A549 (cell line): Measurements from ENCODE around the gene ARID5A. TPM values are rescaled to one million over a fixed set of nuclear protein-coding genes. Genes with fewer than 3 reads are reported as not detected.
"Not testable (repeated sequence)": the region's sequence is repeated elsewhere in the genome, so short reads cannot be mapped to it uniquely, and the experiment has no call there.

Experiments
- ATAC-seq, 2 experiments: fragments of 200-7000 bp in 1 of 2; fragments of >200 bp in 1 of 2; cut with Nextera tagmentation in 1 of 2; cut with Tn5 transposase in 1 of 2; 3 replicates each; pipeline versions ENCODE4 v1.8.0 to v1.9.1; 2018 to 2020; ENCODE audit warnings: mild to moderate bottlenecking in 1 of 2, moderate library complexity in 1 of 2
- CTCF ChIA-PET: fragments of 300-600 bp; sonication (Branson Sonifier 250); formaldehyde crosslinking; extraction: SDS; loops from one replicate; lab custom pipeline; 2021; ENCODE audit warnings: antibody characterized with exemption, inconsistent platforms; lab: Yijun Ruan, JAX
- POLR2A ChIA-PET: fragments of 350-600 bp; formaldehyde crosslinking; extraction: SDS; loops from one replicate; lab custom pipeline; 2021; ENCODE audit warnings: antibody characterized with exemption, inconsistent platforms; lab: Yijun Ruan, JAX
- DNase-seq, 2 experiments: peaks; one replicate each; pipeline versions ENCODE4 v3.0.0 to v3.0.0-alpha.2; 2011 to 2016; ENCODE audit warnings: low read depth in 1 of 2, low spot score in 1 of 2
- FAIRE-seq: peaks from 2 replicates; lab custom pipeline; 2011; peaks lifted over from hg19 to GRCh38; lab: Jason Lieb, UNC
- H3K27ac ChIP-seq, 2 experiments: fragments of >200 bp; sonication (Bioruptor Twin); formaldehyde crosslinking; 3 replicates each; pipeline ENCODE4 v1.5.1; 2016 to 2017
- H3K4me1 ChIP-seq: fragments of >200 bp; sonication (Bioruptor Twin); formaldehyde crosslinking; 3 replicates; pipeline ENCODE4 v1.6.1; 2016
- H3K4me2 ChIP-seq: fragments of >200 bp; sonication (Bioruptor Twin); formaldehyde crosslinking; 3 replicates; pipeline ENCODE4 v1.6.1; 2016
- H3K4me3 ChIP-seq: fragments of >200 bp; sonication (Bioruptor Twin); formaldehyde crosslinking; 3 replicates; pipeline ENCODE4 v1.5.1; 2016
- H3K9me3 ChIP-seq: fragments of >200 bp; sonication (Bioruptor Twin); formaldehyde crosslinking; 3 replicates; pipeline ENCODE4 v1.6.1; 2016
- ATOH8 ChIP-seq: fragments of 250-450 bp; sonication (Bioruptor Pico); IDR thresholded peaks from 2 replicates; pipeline ENCODE4 v1.5.0; 2020; ENCODE audit warnings: low read depth, mild to moderate bottlenecking, moderate library complexity
- CEBPB ChIP-seq, 2 experiments: fragments of >200 bp in 1 of 2; sonication (Bioruptor Twin) in 1 of 2; formaldehyde crosslinking in 1 of 2; IDR thresholded peaks; 2 replicates each; pipeline ENCODE4 v1.6.1; 2012 to 2016
- CHD4 ChIP-seq: fragments of 200-600 bp; sonication (generic); IDR thresholded peaks from 2 replicates; pipeline ENCODE4 v1.6.1; 2016; ENCODE audit warnings: antibody characterized with exemption, mild to moderate bottlenecking, borderline replicate concordance
- CTCF ChIP-seq: fragments of >200 bp; sonication (Bioruptor Twin); formaldehyde crosslinking; IDR thresholded peaks from 3 replicates; pipeline ENCODE4 v1.5.1; 2016
- ELK1 ChIP-seq: fragments of 150-350 bp; IDR thresholded peaks from 2 replicates; pipeline ENCODE4 v1.6.1; 2014; ENCODE audit warnings: low read depth, mild to moderate bottlenecking, low read length
- EP300 ChIP-seq, 2 experiments: fragments of >200 bp; sonication (Bioruptor Twin); formaldehyde crosslinking; IDR thresholded peaks; 2 replicates in 1 of 2; 3 replicates in 1 of 2; pipeline ENCODE4 v1.6.1; 2016 to 2017
- FOXS1 ChIP-seq: fragments of 250-450 bp; sonication (Bioruptor Pico); IDR thresholded peaks from 2 replicates; pipeline ENCODE4 v1.5.0; 2020; ENCODE audit warnings: mild to moderate bottlenecking, moderate library complexity
- GATA3 ChIP-seq: IDR thresholded peaks from 2 replicates; pipeline ENCODE4 v1.6.1; 2012; ENCODE audit warnings: borderline replicate concordance
- HMGXB4 ChIP-seq: fragments of 250-450 bp; sonication (Bioruptor Pico); IDR thresholded peaks from 2 replicates; pipeline ENCODE4 v1.5.0; 2021; ENCODE audit warnings: mild to moderate bottlenecking, moderate library complexity, borderline replicate concordance
- HOXA7 ChIP-seq: fragments of 250-450 bp; sonication (Bioruptor Pico); IDR thresholded peaks from 2 replicates; pipeline ENCODE4 v1.5.0; 2020; ENCODE audit warnings: mild to moderate bottlenecking, moderate library complexity
- HOXB13 ChIP-seq: fragments of 250-450 bp; sonication (Bioruptor Pico); IDR thresholded peaks from 2 replicates; pipeline ENCODE4 v1.5.0; 2020; ENCODE audit warnings: low read depth, mild to moderate bottlenecking, moderate library complexity
- HOXB5 ChIP-seq: fragments of 250-450 bp; sonication (Bioruptor Pico); IDR thresholded peaks from 2 replicates; pipeline ENCODE4 v1.5.0; 2020; ENCODE audit warnings: mild to moderate bottlenecking, moderate library complexity
- JUNB ChIP-seq: fragments of >200 bp; sonication (Bioruptor Twin); formaldehyde crosslinking; IDR thresholded peaks from 2 replicates; pipeline ENCODE4 v1.6.1; 2016
- KDM1A ChIP-seq: fragments of 200-600 bp; sonication (generic); IDR thresholded peaks from 2 replicates; pipeline ENCODE4 v1.6.1; 2016; ENCODE audit warnings: low read depth, mild to moderate bottlenecking
- MYC ChIP-seq: IDR thresholded peaks from 2 replicates; pipeline ENCODE4 v1.6.1; 2012; ENCODE audit warnings: mild to moderate bottlenecking, inconsistent platforms, low read length, improper control_type of control experiment, borderline replicate concordance
- POLR2A ChIP-seq: IDR thresholded peaks from 2 replicates; pipeline ENCODE4 v1.6.1; 2012; ENCODE audit warnings: mild to moderate bottlenecking, low read length
- RAD21 ChIP-seq, 2 experiments: fragments of >200 bp in 1 of 2; sonication (Bioruptor Twin) in 1 of 2; formaldehyde crosslinking in 1 of 2; IDR thresholded peaks in 1 of 2; conservative IDR thresholded peaks in 1 of 2; 2 replicates in 1 of 2; 3 replicates in 1 of 2; pipeline ENCODE4 v1.6.1; 2012 to 2018; ENCODE audit warnings: inconsistent platforms in 1 of 2
- SREBF2 ChIP-seq: fragments of 450-650 bp; IDR thresholded peaks from 2 replicates; pipeline ENCODE4 v1.6.1; 2014; ENCODE audit warnings: mild to moderate bottlenecking, moderate library complexity
- ZNF302 ChIP-seq: fragments of 250-450 bp; sonication (Bioruptor Pico); IDR thresholded peaks from 2 replicates; pipeline ENCODE4 v1.9.0; 2021; ENCODE audit warnings: inconsistent platforms, mild to moderate bottlenecking, moderate library complexity
- WGBS: methylation state at CpG from one replicate; pipeline ENCODE4 v1.1.6; 2017; ENCODE audit errors: missing lambda C conversion rate; 5-methylcytosine and 5-hydroxymethylcytosine counted together
- polyA plus RNA-seq, 4 experiments: library from polyadenylated mRNA; depleted of rRNA in 3 of 4; stranded (reverse); fragments of >200 nt; fragmentation: RNase III in 1 of 4; extraction: RNeasy Plus Mini Kit Qiagen cat#74134 plus additional on column Dnase treatment in 1 of 4; gene quantifications; 2 replicates in 3 of 4; 3 replicates in 1 of 4; pipeline ENCODE4 v1.2.3, GENCODE V29; 2011 to 2017

The ARID5A gene
- polyA plus RNA-seq, 2 of the 4 experiments (the other 2 are of a cell fraction) = 1.2 to 4.4 TPM

GRCh38 chr2:96494188-96494587 is 42.4 kb upstream of the ARID5A start:
- ATAC-seq = no peak
- TF ChIP-seq MYC = no peak
- no peak for TF ChIP-seq ZNF302 (CRISPR knock-in tag)
- TF ChIP-seq EP300 (IDR thresholded peaks at IDR 0.05) = no peak
- TF ChIP-seq POLR2A = no peak
- no peak for TF ChIP-seq RAD21 (conservative IDR thresholded peaks at IDR 0.05 in 1 of 2, IDR thresholded peaks at IDR 0.05 in 1 of 2)
- TF ChIP-seq CEBPB (IDR thresholded peaks at IDR 0.05) = no peak
- H3K4me3 ChIP-seq = no peak overlapping the region
- H3K27ac ChIP-seq = no peak overlapping the region
- WGBS = 67% methylated on average over 1 of the region's 1 CpG
- H3K9me3 ChIP-seq = peaks cover 4% of the 10 kb centered on the region; the same call in 1 of the 3 replicates
- FAIRE-seq = no peak
- no peak overlapping the region for H3K4me2 ChIP-seq
- POLR2A ChIA-PET = no interaction called here
- no peaks in the 10 kb centered on the region for H3K4me1 ChIP-seq
- no peak for DNase-seq
- CTCF ChIA-PET = no interaction called here

GRCh38 chr2:96495982-96496629 is 40.4 kb upstream of the ARID5A start:
- H3K4me3 ChIP-seq = no peak overlapping the region
- no peaks in the 10 kb centered on the region for H3K4me1 ChIP-seq
- no peak for TF ChIP-seq SREBF2
- TF ChIP-seq HMGXB4 (CRISPR knock-in tag) = no peak
- TF ChIP-seq FOXS1 (CRISPR knock-in tag) = no peak
- TF ChIP-seq HOXA7 (CRISPR knock-in tag) = no peak
- no peak for TF ChIP-seq ATOH8 (CRISPR knock-in tag)
- TF ChIP-seq MYC = no peak
- TF ChIP-seq ELK1 = no peak
- no peak for TF ChIP-seq POLR2A
- TF ChIP-seq CTCF = no peak
- no peak for TF ChIP-seq HOXB13 (CRISPR knock-in tag)
- FAIRE-seq = no peak
- no peak for DNase-seq
- no peak overlapping the region for H3K4me2 ChIP-seq
- 60% methylated on average over 6 of the region's 6 CpGs for WGBS
- ATAC-seq = no peak
- ChIA-PET CTCF (interaction anchor here (1.4 to 1.6 kb wide), 3 partner anchors 10 to 89 kb away, joined by 3 to 8 read pairs (median 5); no protein-coding TSS in a partner anchor), POLR2A (no interaction called here)
- H3K27ac ChIP-seq = no peak overlapping the region
- no peaks in the 10 kb centered on the region for H3K9me3 ChIP-seq

- FAIRE-seq = no peak
- no peak overlapping the region for H3K27ac ChIP-seq
- ATAC-seq = peak in 1 of 2 experiments; percentile 22; a peak in 1 of 6 replicates
- 85% methylated on average over 9 of the region's 12 CpGs for WGBS
- TF ChIP-seq POLR2A (no peak), ATOH8 (CRISPR knock-in tag) (no peak), HOXB5 (CRISPR knock-in tag) (no peak), JUNB (no peak), EP300 (IDR thresholded peaks at IDR 0.05) (no peak), KDM1A (no peak), GATA3 (no peak), CHD4 (no peak), HOXA7 (CRISPR knock-in tag) (no peak)
- TF ChIP-seq, all 56 proteins: peak for 0
- Histone ChIP-seq H3K4me3 (no peak overlapping the region), H3K4me1 (peaks cover 3% of the 10 kb centered on the region; the same call in 2 of the 3 replicates), H3K4me2 (no peak overlapping the region), H3K9me3 (no peaks in the 10 kb centered on the region)
- CTCF ChIA-PET = interaction anchor here (0.6 to 1.7 kb wide), 3 partner anchors 11 to 353 kb away, joined by 3 to 10 read pairs (median 3); partner anchors contain the start of gene DUSP2
- no peak for DNase-seq
- POLR2A ChIA-PET = no interaction called here
Observed at GRCh38 chr2:96498021-96498431, 38.5 kb upstream of the ARID5A start.

- DNase-seq, H3K4me2 ChIP-seq, POLR2A ChIA-PET, H3K4me1 ChIP-seq, H3K9me3 ChIP-seq, ATAC-seq, H3K4me3 ChIP-seq, FAIRE-seq, H3K27ac ChIP-seq: not testable (repeated sequence)
- 80% methylated on average over 6 of the region's 6 CpGs for WGBS
- CTCF ChIA-PET = interaction anchor here (1.7 kb wide), 1 partner anchor 11 kb away, joined by 10 read pairs; no protein-coding TSS in a partner anchor
Observed at GRCh38 chr2:96498611-96499010, 37.9 kb upstream of the ARID5A start.
